ENCODE measurements around the gene CD200.

- TF ChIP-seq CTCF (conservative IDR thresholded peaks at IDR 0.05; ENCODE audit: low read length) (no peak), EZH2phosphoT487 (IDR thresholded peaks at IDR 0.05; ENCODE audit: borderline replicate concordance) (no peak)
Measured at GRCh38 chr3:112407214-112407887, 74.4 kb downstream of the CD200 start.

Data from Loucy (cell line).